ENCODE results near the gene WDR36.

- TF ChIP-seq POLR2A (IDR thresholded peaks at IDR 0.05) (no peak), CTCF (IDR thresholded peaks at IDR 0.05) (no peak)
Measured at GRCh38 chr5:111131356-111131755, 39.2 kb downstream of the WDR36 start.
